Measurements from ENCODE around the gene SLC7A1. TPM values are rescaled to one million over a fixed set of nuclear protein-coding genes. Genes with fewer than 3 reads are reported as not detected.

SLC7A1 gene
- total RNA-seq, 1 experiment from 2014 or later = 62.8 TPM

DNA sequence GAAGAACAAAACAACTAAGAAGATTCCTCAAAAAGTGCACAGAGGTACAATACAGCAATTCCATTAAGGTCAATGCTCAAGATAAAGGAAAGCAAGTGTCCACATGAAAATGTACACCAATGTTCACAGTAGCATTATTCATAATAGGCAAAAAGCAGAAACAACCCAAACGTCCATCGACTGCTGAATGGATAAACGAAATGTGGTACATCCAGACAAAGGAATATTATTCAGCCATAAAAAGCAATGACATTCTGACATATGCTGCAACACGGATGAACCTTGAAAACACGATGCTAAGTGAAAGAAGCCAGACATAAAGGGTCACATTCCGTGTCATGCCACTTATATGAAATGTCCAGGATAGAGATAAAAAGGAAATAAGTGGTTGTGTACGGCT is 29.3 kb downstream of the SLC7A1 start:
- Histone ChIP-seq H3K4me2 (no peak overlapping the region), H3K27ac (no peak overlapping the region), H3K79me2 (ENCODE audit: low read depth) (peaks cover 99% of the 10 kb centered on the region), H3K4me3 (no peak overlapping the region), H3K9me3 (ENCODE audit: insufficient read depth, low read depth) (no peaks in the 10 kb centered on the region), H3F3A (ENCODE audit: insufficient read depth, low read depth) (peaks cover 8% of the 10 kb centered on the region; the same call in 1 of the 2 replicates), H3K27me3 (ENCODE audit: insufficient read depth, low read depth) (no peaks in the 10 kb centered on the region), H3K9me2 (ENCODE audit: insufficient read depth) (no peaks in the 10 kb centered on the region), H4K20me1 (ENCODE audit: insufficient read depth) (peaks cover 100% of the 10 kb centered on the region), H2AFZ (no peak overlapping the region), H3K4me1 (replicated peaks; ENCODE audit: insufficient read depth) (no peaks in the 10 kb centered on the region), H3K36me3 (ENCODE audit: low read depth) (0 out of 2 replicates have a peak, but pooled peaks cover 5% of the 10 kb centered on the region)
- POLR2A ChIA-PET (ENCODE audit: unreplicated experiment) = no interaction called here
- intact Hi-C loops (cut with micrococcal nuclease; ENCODE audit: unreplicated experiment) = no loop called here
- DNase-seq = no peak
- CTCF ChIA-PET = no interaction called here
- BruUV-seq (replicated peaks) = no TSS peak
- TF ChIP-seq, protein P1, sequence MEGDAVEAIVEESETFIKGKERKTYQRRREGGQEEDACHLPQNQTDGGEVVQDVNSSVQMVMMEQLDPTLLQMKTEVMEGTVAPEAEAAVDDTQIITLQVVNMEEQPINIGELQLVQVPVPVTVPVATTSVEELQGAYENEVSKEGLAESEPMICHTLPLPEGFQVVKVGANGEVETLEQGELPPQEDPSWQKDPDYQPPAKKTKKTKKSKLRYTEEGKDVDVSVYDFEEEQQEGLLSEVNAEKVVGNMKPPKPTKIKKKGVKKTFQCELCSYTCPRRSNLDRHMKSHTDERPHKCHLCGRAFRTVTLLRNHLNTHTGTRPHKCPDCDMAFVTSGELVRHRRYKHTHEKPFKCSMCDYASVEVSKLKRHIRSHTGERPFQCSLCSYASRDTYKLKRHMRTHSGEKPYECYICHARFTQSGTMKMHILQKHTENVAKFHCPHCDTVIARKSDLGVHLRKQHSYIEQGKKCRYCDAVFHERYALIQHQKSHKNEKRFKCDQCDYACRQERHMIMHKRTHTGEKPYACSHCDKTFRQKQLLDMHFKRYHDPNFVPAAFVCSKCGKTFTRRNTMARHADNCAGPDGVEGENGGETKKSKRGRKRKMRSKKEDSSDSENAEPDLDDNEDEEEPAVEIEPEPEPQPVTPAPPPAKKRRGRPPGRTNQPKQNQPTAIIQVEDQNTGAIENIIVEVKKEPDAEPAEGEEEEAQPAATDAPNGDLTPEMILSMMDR (conservative IDR thresholded peaks at IDR 0.05) = no peak
- no peak for TF ChIP-seq EZH2 (IDR thresholded peaks at IDR 0.05; ENCODE audit: low read depth)

DNA sequence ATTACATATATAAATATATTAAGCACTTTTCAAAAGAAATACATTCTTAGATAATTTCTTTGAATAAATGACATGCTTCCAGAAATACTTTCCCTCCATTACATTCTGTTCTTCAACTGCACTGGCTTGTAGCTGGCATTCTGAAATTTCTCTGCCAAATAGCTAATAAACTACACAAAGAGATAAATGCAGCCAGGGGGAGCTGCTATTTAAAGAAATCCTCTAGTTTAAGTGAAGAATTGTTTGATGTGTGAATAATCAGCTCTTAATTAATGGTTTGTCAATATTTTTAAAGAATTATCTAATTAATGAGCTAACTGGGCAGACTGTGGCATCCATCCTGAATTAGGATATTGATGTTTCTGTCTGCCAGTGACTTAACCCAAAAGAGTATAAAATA is 30.7 kb downstream of the SLC7A1 start:
- no peak overlapping the region for H3K4me2 ChIP-seq
- no TSS peak for BruUV-seq (replicated peaks)
- H3K27me3 ChIP-seq (ENCODE audit: insufficient read depth, low read depth) = no peaks in the 10 kb centered on the region
- H3K79me2 ChIP-seq (ENCODE audit: low read depth) = peaks cover 89% of the 10 kb centered on the region
- H4K20me1 ChIP-seq (ENCODE audit: insufficient read depth) = peaks cover 99% of the 10 kb centered on the region
- intact Hi-C loops (cut with micrococcal nuclease; ENCODE audit: unreplicated experiment) = no loop called here
- H3K4me3 ChIP-seq = no peak overlapping the region
- H3F3A ChIP-seq (ENCODE audit: insufficient read depth, low read depth) = peaks cover 18% of the 10 kb centered on the region; the same call in 1 of the 2 replicates
- H3K27ac ChIP-seq = no peak overlapping the region
- ChIA-PET POLR2A (ENCODE audit: unreplicated experiment) (no interaction called here), CTCF (no interaction called here)
- no peaks in the 10 kb centered on the region for H3K4me1 ChIP-seq (replicated peaks; ENCODE audit: insufficient read depth)
- 0 out of 2 replicates have a peak, but pooled peaks cover 5% of the 10 kb centered on the region for H3K36me3 ChIP-seq (ENCODE audit: low read depth)
- no peaks in the 10 kb centered on the region for H3K9me3 ChIP-seq (ENCODE audit: insufficient read depth, low read depth)
- no peaks in the 10 kb centered on the region for H3K9me2 ChIP-seq (ENCODE audit: insufficient read depth)
- no peak for TF ChIP-seq EZH2 (IDR thresholded peaks at IDR 0.05; ENCODE audit: low read depth)
- TF ChIP-seq, protein P1 (conservative IDR thresholded peaks at IDR 0.05) = no peak
- no peak overlapping the region for H2AFZ ChIP-seq
- no peak for DNase-seq

DNA sequence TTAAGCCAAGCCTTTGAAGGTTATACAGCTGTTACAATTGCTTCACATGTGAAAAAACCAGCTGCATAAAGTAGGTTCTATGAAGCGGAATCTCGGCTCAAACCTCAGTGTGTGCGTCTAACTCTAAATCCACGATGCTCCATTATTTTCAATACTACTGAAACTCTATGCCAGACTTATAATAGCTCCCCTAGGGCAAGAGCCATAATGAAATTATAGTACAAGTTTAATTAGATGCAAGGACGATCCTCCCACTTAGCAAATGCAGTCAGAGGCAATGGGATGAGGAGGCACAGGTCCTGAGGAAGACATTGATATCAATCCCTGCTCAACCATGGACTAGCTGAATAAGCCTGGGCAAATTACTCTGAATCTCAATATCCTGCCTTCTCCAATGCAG is 31.1 kb downstream of the SLC7A1 start:
- Histone ChIP-seq H3F3A (ENCODE audit: insufficient read depth, low read depth) (peaks cover 22% of the 10 kb centered on the region; the same call in 1 of the 2 replicates), H3K9me2 (ENCODE audit: insufficient read depth) (no peaks in the 10 kb centered on the region), H3K9me3 (ENCODE audit: insufficient read depth, low read depth) (no peaks in the 10 kb centered on the region), H2AFZ (no peak overlapping the region), H3K79me2 (ENCODE audit: low read depth) (peaks cover 85% of the 10 kb centered on the region), H3K4me2 (no peak overlapping the region), H3K4me3 (no peak overlapping the region), H3K27me3 (ENCODE audit: insufficient read depth, low read depth) (no peaks in the 10 kb centered on the region), H3K36me3 (ENCODE audit: low read depth) (0 out of 2 replicates have a peak, but pooled peaks cover 5% of the 10 kb centered on the region), H3K27ac (no peak overlapping the region), H4K20me1 (ENCODE audit: insufficient read depth) (peaks cover 98% of the 10 kb centered on the region), H3K4me1 (replicated peaks; ENCODE audit: insufficient read depth) (no peaks in the 10 kb centered on the region)
- no TSS peak for BruUV-seq (replicated peaks)
- no peak for DNase-seq
- TF ChIP-seq, protein P1 (conservative IDR thresholded peaks at IDR 0.05) = no peak
- TF ChIP-seq EZH2 (IDR thresholded peaks at IDR 0.05; ENCODE audit: low read depth) = no peak
- intact Hi-C loops (cut with micrococcal nuclease; ENCODE audit: unreplicated experiment) = no loop called here
- ChIA-PET CTCF (no interaction called here), POLR2A (ENCODE audit: unreplicated experiment) (no interaction called here)
